HT1080 (cell line): ENCODE measurements around the gene ERVMER34-1. TPM values are rescaled to one million over a fixed set of nuclear protein-coding genes. Genes with fewer than 3 reads are reported as not detected.

Experiments used
- DNase-seq: peaks from one replicate; pipeline ENCODE4 v3.0.0-alpha.2; 2015; ENCODE audit warnings: low read depth
- polyA plus RNA-seq, 2 experiments: library from polyadenylated mRNA; depleted of rRNA; stranded (reverse); fragments of >200 nt; gene quantifications; 2 replicates each; pipeline ENCODE4 v1.2.3, GENCODE V29; 2015
- total RNA-seq: library from RNA; depleted of rRNA; stranded (reverse); fragments of >200 nt; shearing (Covaris generic); gene quantifications from 2 replicates; pipeline ENCODE4 v1.2.3, GENCODE V29; 2014; rRNA removed

ERVMER34-1 gene
- total RNA-seq = 0.03 and 0.13 TPM in 2 replicates
- 0.27 and 0.49 TPM in 2 replicates for polyA plus RNA-seq (2015; cell fraction: cytosol; rRNA removed)
- 0.48 and 0.90 TPM in 2 replicates for polyA plus RNA-seq (2015; cell fraction: nucleus; rRNA removed)

GRCh38 chr4:52750819-52751486, at the start of gene ERVMER34-1:
ERVMER34-1 (minus strand) TSS chr4:52751425; CDS start chr4:52745520, 5,905 bp downstream.
- no peak for DNase-seq

- no peak for DNase-seq
These were observed 48.6 kb upstream of the ERVMER34-1 start for GRCh38 chr4:52799813-52800212.

GRCh38 chr4:52795533-52795932, 44.3 kb upstream of the ERVMER34-1 start:
- DNase-seq = no peak

- DNase-seq = no peak
These were observed 40.7 kb upstream of the ERVMER34-1 start for GRCh38 chr4:52791936-52792335.

GRCh38 chr4:52789774-52790173, 38.5 kb upstream of the ERVMER34-1 start:
- no peak for DNase-seq

DNA sequence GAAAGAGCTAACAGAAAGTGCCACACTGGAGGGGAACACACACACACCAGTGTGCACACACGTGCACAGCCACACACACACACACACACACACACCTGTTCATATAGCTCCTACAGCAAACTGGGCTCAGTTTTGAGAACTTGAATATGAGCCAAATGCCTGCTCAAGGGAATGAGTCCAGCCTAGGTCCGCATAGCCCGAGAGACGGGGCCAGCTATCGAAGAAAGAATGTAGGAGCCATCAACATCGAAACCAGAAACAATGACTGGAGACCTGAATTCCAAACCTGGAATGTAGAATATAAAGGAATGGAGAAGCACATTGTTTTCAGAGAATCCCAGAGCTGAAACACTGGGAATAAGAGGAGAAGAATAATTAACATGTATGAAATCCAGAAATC, 37.6 kb upstream of the ERVMER34-1 start:
- DNase-seq = no peak

DNA sequence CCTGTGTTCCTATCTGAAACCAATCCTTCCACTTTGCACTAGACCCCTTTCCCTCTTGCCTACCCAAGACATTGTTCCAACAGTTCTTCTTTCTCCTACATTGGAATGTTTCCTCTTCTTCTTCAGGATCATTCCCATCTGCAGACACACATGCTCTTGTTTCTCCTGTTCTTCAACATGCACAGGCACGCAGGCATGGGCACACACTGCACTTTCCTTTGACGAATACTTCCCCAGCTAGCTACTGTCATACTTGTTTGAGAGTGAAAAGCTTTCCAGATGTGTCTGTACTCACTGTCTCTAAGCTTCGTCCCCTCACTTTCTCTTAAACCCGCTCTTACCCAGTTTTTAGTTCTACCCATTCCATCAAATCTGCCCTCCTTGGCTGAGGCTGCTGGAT, 31.8 kb upstream of the ERVMER34-1 start:
- DNase-seq = no peak

GRCh38 chr4:52780617-52781354, 29.6 kb upstream of the ERVMER34-1 start:
- DNase-seq = peak; percentile 15

GRCh38 chr4:52780206-52780605, 29.0 kb upstream of the ERVMER34-1 start:
- no peak for DNase-seq

DNA sequence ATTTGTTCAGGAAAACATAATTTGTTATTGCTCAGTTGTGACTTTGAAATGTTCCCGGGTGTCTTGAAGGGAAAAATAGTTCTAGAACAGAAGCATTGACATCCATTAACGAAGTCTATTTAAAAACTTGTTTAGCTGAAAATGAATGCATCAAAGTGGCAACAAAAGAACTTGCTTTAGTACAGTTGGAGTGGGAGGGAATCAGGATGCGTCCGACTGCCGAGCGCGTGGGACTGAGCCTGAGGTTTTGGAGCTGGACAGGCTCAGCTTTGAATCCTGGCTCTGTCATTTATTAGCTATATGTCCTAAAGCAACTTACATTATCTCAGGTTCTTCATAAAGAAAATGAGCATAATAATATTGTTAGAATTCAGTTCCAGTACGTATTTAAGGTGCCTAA, 9.0 kb upstream of the ERVMER34-1 start:
- DNase-seq = no peak

DNA sequence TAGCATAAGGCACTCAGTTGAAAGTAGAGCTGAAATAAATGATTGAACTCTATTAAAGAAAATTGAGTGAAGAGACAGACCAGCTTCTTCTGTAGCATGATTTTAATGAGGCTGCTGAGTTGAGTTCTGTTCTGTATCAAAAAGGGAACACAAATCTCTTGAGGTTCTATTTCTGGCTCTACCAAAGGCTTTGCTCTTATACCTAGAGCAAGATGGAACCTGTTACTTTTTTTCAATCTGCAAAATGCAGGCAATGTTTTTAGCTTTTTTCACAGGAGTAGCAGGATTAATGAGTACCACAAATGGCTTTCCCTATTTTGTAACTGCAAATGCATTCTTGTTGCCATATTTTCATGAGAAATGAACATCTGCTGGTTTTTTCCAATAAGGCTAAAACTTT, 4.2 kb upstream of the ERVMER34-1 start:
- DNase-seq = no peak

GRCh38 chr4:52752936-52753335, 1.7 kb upstream of the ERVMER34-1 start:
- no peak for DNase-seq

GRCh38 chr4:52751487-52751911, 274 bp upstream of the ERVMER34-1 start:
- no peak for DNase-seq

DNA sequence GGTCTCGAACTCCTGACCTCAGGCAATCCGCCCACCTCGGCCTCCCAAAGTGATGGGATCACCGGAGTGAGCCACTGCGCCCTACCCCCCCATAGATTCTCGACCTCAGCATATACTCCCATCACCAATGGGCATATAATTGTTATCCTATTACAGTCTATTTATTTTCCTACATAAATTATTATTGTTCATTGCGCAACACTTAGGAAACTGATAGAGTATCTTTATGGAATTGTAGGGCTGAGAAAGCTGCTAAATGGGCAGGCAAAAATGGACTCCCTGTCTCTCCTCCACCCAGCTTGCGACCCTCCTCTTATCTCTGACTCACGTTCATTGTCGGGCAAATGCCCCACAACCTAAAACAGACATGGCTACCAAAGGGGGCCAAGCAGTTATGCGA, 1.0 kb downstream of the ERVMER34-1 start:
- DNase-seq = no peak

DNA sequence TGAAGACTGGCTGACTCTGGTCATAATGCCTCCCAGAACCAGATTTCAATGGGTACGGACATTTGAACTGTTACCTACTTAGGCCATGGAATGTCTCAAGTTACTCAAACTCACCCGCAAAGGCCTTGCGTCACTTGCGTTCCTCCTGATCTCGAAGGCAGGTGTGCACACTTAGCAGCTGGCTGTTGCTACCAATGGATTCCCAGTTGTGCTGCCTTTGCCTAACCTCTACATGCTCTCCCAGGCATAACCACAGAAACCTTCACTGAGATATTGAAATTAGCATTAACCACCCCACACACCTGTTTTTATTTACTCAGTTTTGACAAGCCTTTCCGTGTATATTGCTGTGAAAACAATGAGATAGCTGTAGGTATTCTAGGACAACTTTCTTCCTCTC, 2.8 kb downstream of the ERVMER34-1 start:
- no peak for DNase-seq

DNA sequence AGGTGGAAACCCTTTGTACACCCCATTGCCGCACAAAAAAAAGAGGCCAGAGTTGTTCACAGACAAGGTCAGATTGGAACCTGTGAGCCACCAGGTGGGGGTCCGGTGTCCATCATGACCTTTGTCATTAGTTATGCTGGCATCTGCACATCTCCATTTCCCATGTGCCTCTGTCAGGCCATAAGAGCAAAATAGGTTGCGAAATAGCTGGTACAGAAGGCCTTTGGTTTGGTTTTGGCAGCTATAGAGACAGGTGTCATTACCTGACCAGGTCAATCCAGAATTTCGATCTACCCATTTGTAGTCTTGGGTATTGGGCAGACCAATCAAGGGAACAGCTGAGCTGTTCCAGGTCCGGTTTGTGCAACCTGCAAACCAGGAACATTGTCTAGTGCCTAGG, 6.6 kb downstream of the ERVMER34-1 start:
- DNase-seq = no peak

DNA sequence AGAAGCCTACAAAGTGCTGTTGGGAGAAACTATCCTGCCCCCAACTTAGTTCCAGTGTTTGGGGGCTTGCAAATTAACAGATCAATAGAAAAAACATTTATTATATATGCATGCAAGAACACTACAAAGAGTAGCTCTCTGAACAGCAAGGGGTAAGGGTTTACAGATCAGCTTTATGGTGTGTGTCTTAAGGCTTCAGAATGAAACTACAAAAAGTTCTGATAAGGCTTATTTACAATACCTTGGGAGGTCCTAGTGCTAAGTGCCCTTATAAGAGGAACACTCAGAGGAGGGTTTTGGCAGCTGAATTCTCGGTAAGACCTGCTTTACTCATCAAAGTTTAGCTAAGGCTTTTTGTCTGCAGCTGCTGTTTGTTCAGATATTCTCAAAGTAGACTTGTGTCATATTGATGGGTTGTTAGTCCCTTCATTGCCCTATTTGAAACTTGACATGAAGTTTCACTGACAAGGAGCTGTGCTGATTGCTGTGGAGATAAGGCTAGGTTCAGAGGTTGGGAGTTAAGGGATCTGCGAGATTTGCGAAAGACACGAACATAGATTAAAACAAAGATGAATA, 7.7 kb downstream of the ERVMER34-1 start:
- DNase-seq = no peak

DNA sequence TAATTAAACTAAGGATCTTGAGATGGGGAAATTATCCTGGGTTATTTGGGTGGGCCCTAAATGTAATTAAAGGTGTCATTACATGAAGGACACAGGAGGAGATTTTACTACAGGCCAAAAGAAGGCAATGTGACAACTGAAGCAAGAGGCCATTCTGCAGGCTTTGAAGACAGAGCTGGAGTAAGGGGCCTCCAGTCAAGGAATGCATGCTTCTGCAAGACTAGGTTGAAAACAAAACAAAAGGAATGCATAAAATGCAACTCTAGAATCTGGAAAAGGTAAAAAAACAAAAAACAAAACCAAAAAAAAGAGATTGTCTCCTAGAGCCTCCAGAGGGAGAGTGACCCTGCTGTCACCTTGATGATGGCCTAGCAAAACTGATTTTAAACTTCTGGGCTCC, 21.6 kb downstream of the ERVMER34-1 start:
- DNase-seq = no peak

- DNase-seq = no peak
These were observed 22.5 kb downstream of the ERVMER34-1 start for GRCh38 chr4:52728691-52729240.

DNA sequence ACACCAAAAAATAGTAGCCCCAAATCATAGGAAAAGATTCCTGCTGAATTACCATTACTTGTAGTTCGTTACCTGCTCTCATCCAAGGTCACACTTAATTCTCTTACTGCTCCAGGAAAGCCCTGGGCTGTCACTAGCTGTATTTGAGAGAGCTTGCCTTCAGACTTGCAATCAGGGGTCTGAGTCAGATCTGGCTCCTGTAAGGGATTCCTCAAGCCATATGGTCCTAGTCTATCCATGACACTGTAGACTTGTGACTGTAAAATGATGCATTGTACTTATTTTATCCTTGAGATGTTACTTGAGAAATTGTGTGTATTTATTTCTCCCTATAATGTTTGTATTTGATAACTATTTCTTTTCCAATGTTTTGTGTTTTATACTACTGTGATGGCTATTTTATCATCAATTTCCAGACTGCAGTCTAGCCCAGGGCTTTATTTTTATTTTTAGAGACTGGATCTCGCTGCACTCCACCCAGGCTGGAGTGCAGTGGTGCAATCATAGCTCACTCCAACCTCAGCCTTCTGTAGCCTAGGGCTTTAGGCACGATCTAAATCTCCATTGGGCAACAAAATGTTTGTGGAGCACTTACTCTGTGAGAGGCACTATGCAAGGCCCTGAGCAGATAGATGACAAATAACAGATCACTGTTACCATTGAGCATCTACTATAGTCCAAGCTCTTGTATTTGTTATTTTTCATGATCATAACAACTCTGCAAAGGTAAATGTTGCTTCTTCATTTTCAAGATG, 24.2 kb downstream of the ERVMER34-1 start:
- no peak for DNase-seq
